ENCODE data around the gene STK4. TPM values are rescaled to one million over a fixed set of nuclear protein-coding genes. Genes with fewer than 3 reads are reported as not detected.
A peak's percentile ranks its signal among the peaks of the same experiment; 100 is the strongest.

STK4 gene
- total RNA-seq, 4 donors from 2014 or later = 27.7 to 128 (median 42.9) TPM

DNA sequence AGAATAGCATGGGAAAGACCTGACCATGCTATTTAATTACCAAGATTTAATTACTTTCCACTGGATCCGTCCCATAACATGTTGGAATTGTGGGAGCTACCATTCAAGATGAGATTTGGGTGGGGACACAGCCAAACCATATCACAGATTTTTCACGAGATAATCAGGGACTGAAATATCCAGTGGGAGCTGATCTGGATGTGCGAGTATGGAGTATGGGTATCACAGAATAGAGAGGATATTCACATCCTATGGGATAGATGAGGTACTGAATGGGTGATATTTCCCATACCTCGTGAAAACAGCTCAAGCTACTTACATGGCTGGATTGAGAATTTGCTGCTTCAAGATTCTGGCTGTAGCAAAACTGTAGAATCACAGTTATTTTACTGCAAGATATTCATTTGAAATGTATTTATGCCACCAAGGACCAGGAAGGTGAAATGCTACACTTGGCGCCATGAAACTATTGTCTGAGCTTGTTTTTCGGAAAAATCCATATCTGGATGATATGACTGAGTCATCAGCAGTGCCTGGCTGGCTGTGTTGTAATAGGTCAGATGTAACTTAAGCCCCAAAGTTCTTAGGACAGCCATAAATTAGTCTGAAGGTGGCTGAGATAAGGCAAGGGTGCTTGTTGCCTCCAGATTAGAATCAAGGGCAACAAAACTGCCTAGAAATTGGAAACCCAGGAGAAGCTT is 104.8 kb downstream of the STK4 start:
- H3K27me3 ChIP-seq = no peaks in the 10 kb centered on the region
- no peak for DNase-seq
- no peak overlapping the region for H3K27ac ChIP-seq
- H3K4me1 ChIP-seq = no peaks in the 10 kb centered on the region
- H3K9me3 ChIP-seq = no peaks in the 10 kb centered on the region
- TF ChIP-seq POLR2A (IDR thresholded peaks at IDR 0.05) = no peak
- TF ChIP-seq CTCF (IDR thresholded peaks at IDR 0.05) = no peak
- H3K4me3 ChIP-seq = no peak overlapping the region
- H3K36me3 ChIP-seq = peaks cover 0 to 36% (median 0%) of the 10 kb centered on the region in 3 donors

- Histone ChIP-seq H3K27me3 (no peaks in the 10 kb centered on the region), H3K9me3 (no peaks in the 10 kb centered on the region), H3K4me1 (no peaks in the 10 kb centered on the region), H3K36me3 (peaks cover 0 to 42% (median 0%) of the 10 kb centered on the region in 3 donors), H3K27ac (no peak overlapping the region), H3K4me3 (no peak overlapping the region)
- no peak for DNase-seq
- TF ChIP-seq CTCF (IDR thresholded peaks at IDR 0.05) = no peak
- TF ChIP-seq POLR2A (IDR thresholded peaks at IDR 0.05) = no peak
Observed at GRCh38 chr20:45072066-45072465, 105.8 kb downstream of the STK4 start.

- Histone ChIP-seq H3K9me3 (no peaks in the 10 kb centered on the region), H3K27ac (no peak overlapping the region), H3K36me3 (peaks cover 0 to 42% (median 0%) of the 10 kb centered on the region in 3 donors), H3K4me1 (no peaks in the 10 kb centered on the region), H3K4me3 (no peak overlapping the region), H3K27me3 (no peaks in the 10 kb centered on the region)
- TF ChIP-seq POLR2A (IDR thresholded peaks at IDR 0.05) (no peak), CTCF (IDR thresholded peaks at IDR 0.05) (no peak)
- no peak for DNase-seq
Observed at GRCh38 chr20:45073221-45073620, 106.9 kb downstream of the STK4 start.

- Histone ChIP-seq H3K36me3 (peaks cover 0 to 73% (median 0%) of the 10 kb centered on the region in 3 donors), H3K4me3 (no peak overlapping the region), H3K27ac (no peak overlapping the region), H3K27me3 (no peaks in the 10 kb centered on the region), H3K4me1 (no peaks in the 10 kb centered on the region), H3K9me3 (peaks cover 0 to 6% (median 0%) of the 10 kb centered on the region in 4 donors)
- DNase-seq = no peak
- TF ChIP-seq CTCF (IDR thresholded peaks at IDR 0.05) = no peak
- no peak for TF ChIP-seq POLR2A (IDR thresholded peaks at IDR 0.05)
Observed at GRCh38 chr20:45077559-45077958, 111.2 kb downstream of the STK4 start.

DNA sequence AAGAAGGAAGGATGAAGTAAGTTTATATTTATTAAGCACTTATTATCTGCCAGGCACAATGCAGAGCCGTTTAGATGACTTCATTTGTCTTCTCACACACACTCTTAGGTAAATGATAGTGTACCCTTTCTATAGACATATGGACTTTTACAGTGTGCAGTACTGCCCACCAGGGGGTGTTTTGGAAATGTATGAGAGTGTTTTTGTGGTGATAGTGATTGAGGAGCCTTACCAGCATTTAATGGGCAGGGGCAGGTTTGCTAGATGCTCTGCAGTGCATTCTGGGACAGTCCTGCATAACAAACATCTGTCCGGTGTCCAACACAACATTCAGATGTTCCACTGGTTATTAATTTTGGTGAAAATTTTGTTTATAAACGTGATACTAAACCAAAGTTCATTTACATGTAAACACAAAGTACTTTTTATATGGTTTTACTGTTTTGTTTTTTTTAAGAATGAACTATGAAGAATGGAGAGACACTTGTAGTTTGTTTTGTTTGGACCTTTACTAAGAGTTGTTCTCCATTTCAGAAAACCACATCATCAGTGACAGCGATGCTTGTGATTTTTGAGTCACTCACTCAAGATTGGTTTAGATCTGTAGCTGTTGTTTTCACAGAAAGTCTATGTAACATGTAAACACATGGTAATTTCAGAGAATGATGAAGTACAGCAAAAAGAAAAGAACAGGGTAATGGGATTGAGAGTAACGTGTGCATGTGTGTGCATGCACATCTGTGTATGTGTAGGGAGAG is 114.7 kb downstream of the STK4 start:
- DNase-seq = no peak
- no peak overlapping the region for H3K4me3 ChIP-seq
- H3K9me3 ChIP-seq = peaks cover 0 to 7% (median 0%) of the 10 kb centered on the region in 4 donors
- H3K27me3 ChIP-seq = no peaks in the 10 kb centered on the region
- TF ChIP-seq CTCF (IDR thresholded peaks at IDR 0.05) (peak in 2 of 6 experiments; percentile 22 to 27), POLR2A (IDR thresholded peaks at IDR 0.05) (no peak)
- H3K27ac ChIP-seq = no peak overlapping the region
- peaks cover 0 to 55% (median 0%) of the 10 kb centered on the region in 3 donors for H3K36me3 ChIP-seq
- H3K4me1 ChIP-seq = no peaks in the 10 kb centered on the region

Data from Peyer's patch (tissue), 4 donors.